ENCODE data around the gene EYS. TPM values are rescaled to one million over a fixed set of nuclear protein-coding genes. Genes with fewer than 3 reads are reported as not detected.
A peak's percentile ranks its signal among the peaks of the same experiment; 100 is the strongest.

The EYS gene
- total and polyA plus RNA-seq, 2 experiments from 2014 or later, result under 0.01 to 0.15 TPM

DNA sequence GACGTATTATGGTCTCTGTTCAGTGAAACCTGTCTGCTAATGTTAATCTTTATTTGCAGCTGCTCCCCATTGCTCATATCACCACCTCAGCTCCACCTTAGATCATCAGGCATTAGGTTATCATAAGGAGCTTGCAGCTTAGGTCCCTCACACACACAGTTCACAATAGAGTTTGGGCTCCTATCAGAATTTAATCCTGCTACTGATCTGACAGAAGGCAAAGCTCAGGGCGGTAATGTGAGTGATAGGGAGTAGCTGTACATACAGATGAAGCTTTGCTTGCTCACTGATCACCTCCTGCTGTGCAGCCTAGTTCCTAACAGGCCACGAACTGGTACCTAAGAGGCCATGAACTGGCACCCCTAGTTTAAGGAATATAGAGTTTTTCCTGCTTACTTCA, 989.7 kb downstream of the EYS start:
- H3K27ac ChIP-seq, result no peak overlapping the region
- H3K36me3 ChIP-seq, result no peaks in the 10 kb centered on the region
- no peak for DNase-seq (ENCODE audit: low read depth in 1 of 2, low spot score in 1 of 2)
- no peaks in the 10 kb centered on the region for H3K27me3 ChIP-seq
- no peaks in the 10 kb centered on the region for H3K4me1 ChIP-seq (ENCODE audit: low read depth)
- no peak overlapping the region for H3K4me3 ChIP-seq
- TF ChIP-seq, protein P1, sequence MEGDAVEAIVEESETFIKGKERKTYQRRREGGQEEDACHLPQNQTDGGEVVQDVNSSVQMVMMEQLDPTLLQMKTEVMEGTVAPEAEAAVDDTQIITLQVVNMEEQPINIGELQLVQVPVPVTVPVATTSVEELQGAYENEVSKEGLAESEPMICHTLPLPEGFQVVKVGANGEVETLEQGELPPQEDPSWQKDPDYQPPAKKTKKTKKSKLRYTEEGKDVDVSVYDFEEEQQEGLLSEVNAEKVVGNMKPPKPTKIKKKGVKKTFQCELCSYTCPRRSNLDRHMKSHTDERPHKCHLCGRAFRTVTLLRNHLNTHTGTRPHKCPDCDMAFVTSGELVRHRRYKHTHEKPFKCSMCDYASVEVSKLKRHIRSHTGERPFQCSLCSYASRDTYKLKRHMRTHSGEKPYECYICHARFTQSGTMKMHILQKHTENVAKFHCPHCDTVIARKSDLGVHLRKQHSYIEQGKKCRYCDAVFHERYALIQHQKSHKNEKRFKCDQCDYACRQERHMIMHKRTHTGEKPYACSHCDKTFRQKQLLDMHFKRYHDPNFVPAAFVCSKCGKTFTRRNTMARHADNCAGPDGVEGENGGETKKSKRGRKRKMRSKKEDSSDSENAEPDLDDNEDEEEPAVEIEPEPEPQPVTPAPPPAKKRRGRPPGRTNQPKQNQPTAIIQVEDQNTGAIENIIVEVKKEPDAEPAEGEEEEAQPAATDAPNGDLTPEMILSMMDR (IDR thresholded peaks at IDR 0.05; ENCODE audit: low read depth, low read length), result no peak
- H3K9me3 ChIP-seq (ENCODE audit: low read depth), result no peaks in the 10 kb centered on the region

DNA sequence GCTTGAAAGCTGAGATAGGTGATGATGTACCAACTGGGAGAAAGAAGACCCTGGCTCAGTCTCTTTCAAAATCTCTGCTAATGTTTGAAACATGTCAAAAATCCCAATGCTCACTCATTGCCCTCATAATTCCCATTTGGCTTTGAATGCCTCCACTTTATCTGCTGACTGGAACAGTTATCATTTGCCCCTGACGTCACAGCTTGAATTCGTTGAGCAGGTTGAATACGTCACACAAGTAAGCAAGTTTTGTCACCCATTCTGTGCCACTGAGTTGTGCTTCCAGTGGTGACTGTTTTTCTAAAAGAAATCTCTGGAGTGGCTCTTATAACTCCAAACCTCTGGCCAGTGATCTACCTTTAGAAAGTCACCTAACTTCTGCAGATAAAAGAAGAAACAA, 991.4 kb downstream of the EYS start:
- H3K9me3 ChIP-seq (ENCODE audit: low read depth), result no peaks in the 10 kb centered on the region
- DNase-seq (ENCODE audit: low read depth in 1 of 2, low spot score in 1 of 2), result no peak
- H3K4me1 ChIP-seq (ENCODE audit: low read depth), result no peaks in the 10 kb centered on the region
- TF ChIP-seq, protein P1 (IDR thresholded peaks at IDR 0.05; ENCODE audit: low read depth, low read length), result no peak
- H3K27ac ChIP-seq, result no peak overlapping the region
- H3K36me3 ChIP-seq, result no peaks in the 10 kb centered on the region
- no peaks in the 10 kb centered on the region for H3K27me3 ChIP-seq
- no peak overlapping the region for H3K4me3 ChIP-seq

DNA sequence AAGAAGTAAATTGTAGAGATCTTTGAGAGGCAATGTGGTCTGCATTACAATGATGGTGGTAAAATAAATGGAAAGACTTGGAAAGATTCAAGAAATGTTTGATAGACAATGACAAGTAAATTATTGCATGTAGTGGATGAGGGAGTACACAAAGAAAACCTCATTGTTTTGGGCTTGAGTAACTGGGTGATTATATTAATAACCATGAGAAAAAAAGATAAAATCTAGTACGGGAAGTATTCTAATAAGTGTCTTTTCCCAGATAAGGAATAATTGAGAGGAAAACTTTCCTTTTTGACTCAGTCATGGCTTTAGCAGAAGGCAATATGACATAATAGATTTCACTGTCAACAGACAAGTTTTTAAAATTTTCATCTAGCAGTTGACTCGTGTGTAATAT, 993.0 kb downstream of the EYS start:
- TF ChIP-seq, protein P1 (IDR thresholded peaks at IDR 0.05; ENCODE audit: low read depth, low read length), result no peak
- Histone ChIP-seq H3K27me3 (no peaks in the 10 kb centered on the region), H3K27ac (no peak overlapping the region), H3K4me3 (no peak overlapping the region), H3K9me3 (ENCODE audit: low read depth) (no peaks in the 10 kb centered on the region), H3K36me3 (no peaks in the 10 kb centered on the region), H3K4me1 (ENCODE audit: low read depth) (no peaks in the 10 kb centered on the region)
- DNase-seq (ENCODE audit: low read depth in 1 of 2, low spot score in 1 of 2), result no peak

DNA sequence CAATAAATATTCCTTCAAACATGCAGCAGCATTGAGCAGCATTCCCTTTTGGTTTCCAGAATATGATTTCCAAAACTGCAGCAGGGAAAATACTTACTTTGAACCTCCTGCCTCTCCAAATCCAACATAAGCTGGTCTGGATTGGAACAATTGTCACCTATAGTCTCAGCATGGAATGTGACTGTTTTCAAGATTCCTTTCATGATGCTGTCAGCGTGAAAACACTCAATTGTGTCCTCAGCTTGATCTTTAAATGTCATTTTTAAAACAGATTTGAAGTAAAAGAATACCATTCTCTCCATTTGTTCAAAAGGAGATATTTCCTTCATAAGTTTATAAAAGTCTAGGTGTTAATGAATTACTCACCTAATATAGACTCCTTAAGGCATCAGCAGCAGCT, 993.9 kb downstream of the EYS start:
- DNase-seq (ENCODE audit: low read depth in 1 of 2, low spot score in 1 of 2), result no peak
- Histone ChIP-seq H3K4me3 (no peak overlapping the region), H3K36me3 (no peaks in the 10 kb centered on the region), H3K9me3 (ENCODE audit: low read depth) (no peaks in the 10 kb centered on the region), H3K27me3 (no peaks in the 10 kb centered on the region), H3K27ac (no peak overlapping the region), H3K4me1 (ENCODE audit: low read depth) (no peaks in the 10 kb centered on the region)
- TF ChIP-seq, protein P1 (IDR thresholded peaks at IDR 0.05; ENCODE audit: low read depth, low read length), result no peak

DNA sequence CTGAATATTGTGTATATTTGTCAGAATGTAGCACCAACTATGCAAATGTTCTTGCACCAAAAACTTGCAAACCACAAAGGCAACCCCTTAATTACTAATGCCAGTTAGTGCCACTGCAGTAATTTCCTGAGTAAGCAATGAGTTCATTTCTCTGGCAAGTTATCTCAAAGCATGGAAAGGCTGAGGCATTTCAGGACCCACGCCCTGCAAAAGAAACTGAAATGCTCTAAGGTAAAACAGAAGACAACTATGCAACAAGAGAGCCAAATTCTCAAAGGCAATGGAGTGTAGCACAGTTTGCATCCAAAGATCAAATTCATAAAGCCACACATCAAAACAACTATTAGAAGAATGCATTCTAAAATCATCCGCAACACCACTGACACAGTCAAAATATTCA, 994.4 kb downstream of the EYS start:
- TF ChIP-seq, protein P1 (IDR thresholded peaks at IDR 0.05; ENCODE audit: low read depth, low read length), result no peak
- Histone ChIP-seq H3K4me1 (ENCODE audit: low read depth) (no peaks in the 10 kb centered on the region), H3K9me3 (ENCODE audit: low read depth) (no peaks in the 10 kb centered on the region), H3K36me3 (no peaks in the 10 kb centered on the region), H3K27ac (no peak overlapping the region), H3K4me3 (no peak overlapping the region), H3K27me3 (no peaks in the 10 kb centered on the region)
- peak in 1 of 2 donors; percentile 29 for DNase-seq (ENCODE audit: low read depth in 1 of 2, low spot score in 1 of 2)

DNA sequence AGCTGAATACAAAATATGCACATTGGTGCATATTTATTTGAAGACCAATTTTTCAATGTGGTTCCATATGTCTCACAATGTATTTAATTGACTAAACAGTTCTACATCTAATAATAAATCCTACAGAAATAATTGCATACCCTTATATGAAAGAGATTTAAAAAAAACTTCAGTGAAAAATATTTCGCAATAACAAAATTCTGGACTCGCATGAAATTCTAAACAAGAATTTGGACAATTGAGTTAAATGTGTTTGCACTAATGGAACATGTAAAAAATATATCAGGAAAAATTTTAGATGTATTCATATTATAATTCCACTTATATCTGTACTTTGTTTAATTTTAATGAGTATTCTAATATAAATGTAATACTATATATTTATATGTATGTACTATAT, 1003.1 kb downstream of the EYS start:
- Histone ChIP-seq H3K9me3 (ENCODE audit: low read depth) (no peaks in the 10 kb centered on the region), H3K27ac (no peak overlapping the region), H3K27me3 (no peaks in the 10 kb centered on the region), H3K36me3 (no peaks in the 10 kb centered on the region), H3K4me3 (no peak overlapping the region), H3K4me1 (ENCODE audit: low read depth) (no peaks in the 10 kb centered on the region)
- TF ChIP-seq, protein P1 (IDR thresholded peaks at IDR 0.05; ENCODE audit: low read depth, low read length), result no peak
- DNase-seq (ENCODE audit: low read depth in 1 of 2, low spot score in 1 of 2), result no peak

All from cardiac muscle cell (in vitro differentiated cells and primary cell).